Immature natural killer cell (primary cell): ENCODE results near the gene RAB40C. TPM values are rescaled to one million over a fixed set of nuclear protein-coding genes. Genes with fewer than 3 reads are reported as not detected.
A peak's percentile ranks its signal among the peaks of the same experiment; 100 is the strongest.

Source experiments
- DNase-seq, 3 donors: peaks; one replicate each; pipeline ENCODE4 v3.0.0; 2022; ENCODE audit warnings: mixed read lengths in 1 of 3
- H3K27ac Mint-ChIP-seq, 6 donors: one replicate each; pipeline ENCODE4 v1.8.0; 2020; ENCODE audit warnings: mixed read lengths in 6 of 6, mild to moderate bottlenecking in 5 of 6, inconsistent platforms in 4 of 6, moderate library complexity in 3 of 6
- H3K27me3 Mint-ChIP-seq, 3 donors: one replicate each; pipeline ENCODE4 v1.8.0; 2020 to 2021; ENCODE audit warnings: low read depth in 3 of 3, mild to moderate bottlenecking in 3 of 3, mixed read lengths in 3 of 3, moderate library complexity in 3 of 3, inconsistent platforms in 1 of 3
- H3K36me3 Mint-ChIP-seq, 3 donors: one replicate each; pipeline ENCODE4 v1.8.0; 2020; ENCODE audit warnings: mixed read lengths in 3 of 3, inconsistent platforms in 2 of 3, mild to moderate bottlenecking in 2 of 3
- H3K4me1 Mint-ChIP-seq, 2 donors: one replicate each; pipeline ENCODE4 v1.8.0; 2020; ENCODE audit warnings: inconsistent platforms in 2 of 2, mild to moderate bottlenecking in 2 of 2, mixed read lengths in 2 of 2, moderate library complexity in 1 of 2
- H3K4me3 Mint-ChIP-seq, 5 donors: one replicate each; pipeline ENCODE4 v1.8.0; 2020; ENCODE audit warnings: mild to moderate bottlenecking in 5 of 5, mixed read lengths in 5 of 5, inconsistent platforms in 3 of 5, moderate library complexity in 3 of 5
- H3K9me3 Mint-ChIP-seq, 6 donors: one replicate each; pipeline ENCODE4 v1.8.0; 2020; ENCODE audit warnings: mild to moderate bottlenecking in 6 of 6, mixed read lengths in 6 of 6, inconsistent platforms in 4 of 6, moderate library complexity in 3 of 6
- polyA plus RNA-seq, 3 donors: library from polyadenylated mRNA; unstranded; fragments of 300-500 nt; fragmentation: Illumina TruSeq; gene quantifications; one replicate each; pipeline ENCODE4 v1.2.3, GENCODE V29; 2021

RAB40C gene
- polyA plus RNA-seq, 3 donors from 2014 or later: 4.6 to 17.5 (median 5.8) TPM

DNA sequence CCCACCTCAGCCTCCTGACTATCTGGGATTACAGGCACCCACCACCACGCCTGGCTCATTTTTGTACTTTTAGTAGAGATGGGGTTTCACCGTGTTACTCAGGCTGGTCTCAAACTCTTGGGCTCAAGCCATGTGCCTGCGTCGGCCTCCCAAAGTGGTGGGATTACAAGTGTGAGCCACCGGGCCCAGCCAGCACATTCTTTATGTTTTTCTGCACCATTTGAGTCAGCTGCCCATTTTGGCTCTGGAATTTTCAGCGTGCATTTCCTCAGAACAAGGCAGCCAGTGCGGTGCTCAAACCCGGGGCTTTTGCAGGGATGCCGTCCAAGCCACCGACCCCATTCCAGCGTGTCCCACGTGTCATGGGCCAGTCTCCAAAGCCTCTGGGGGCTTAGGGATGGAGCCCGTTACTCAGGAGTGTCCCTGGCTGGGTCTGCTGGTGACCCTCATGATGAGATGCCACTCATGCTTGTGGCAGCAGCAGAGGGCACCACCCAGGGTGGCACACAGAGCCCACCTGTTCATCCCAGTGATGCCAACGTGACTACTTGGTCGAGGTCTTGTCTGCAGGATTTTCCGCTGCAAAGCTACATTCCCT, 3.7 kb upstream of the RAB40C start:
- peaks cover 11 to 21% (median 13%) of the 10 kb centered on the region in 3 donors for H3K27me3 Mint-ChIP-seq
- no peak overlapping the region for H3K4me3 Mint-ChIP-seq
- no peaks in the 10 kb centered on the region for H3K9me3 Mint-ChIP-seq
- H3K4me1 Mint-ChIP-seq: peaks cover 18 to 19% of the 10 kb centered on the region in 2 donors
- H3K36me3 Mint-ChIP-seq: no peaks in the 10 kb centered on the region
- H3K27ac Mint-ChIP-seq: peak overlapping the region in 1 of 6 donors; percentile 7
- DNase-seq: no peak

GRCh38 chr16:586645-587590, 2.9 kb upstream of the RAB40C start:
- H3K27me3 Mint-ChIP-seq: peaks cover 11 to 21% (median 13%) of the 10 kb centered on the region in 3 donors
- peak overlapping the region in 5 of 6 donors; percentile 7 to 88 (median 83) for H3K27ac Mint-ChIP-seq
- H3K9me3 Mint-ChIP-seq: no peaks in the 10 kb centered on the region
- DNase-seq: no peak
- peaks cover 21 to 26% of the 10 kb centered on the region in 2 donors for H3K4me1 Mint-ChIP-seq
- H3K4me3 Mint-ChIP-seq: peak overlapping the region; percentile 71 to 97 (median 92)
- no peaks in the 10 kb centered on the region for H3K36me3 Mint-ChIP-seq

GRCh38 chr16:588639-588888, 1.3 kb upstream of the RAB40C start:
- Mint-ChIP-seq H3K27ac (peak overlapping the region; percentile 93 to 99 (median 98)), H3K4me3 (peak overlapping the region; percentile 92 to 97 (median 94)), H3K27me3 (peaks cover 11 to 21% (median 13%) of the 10 kb centered on the region in 3 donors), H3K9me3 (no peaks in the 10 kb centered on the region), H3K4me1 (peaks cover 30 to 33% of the 10 kb centered on the region in 2 donors), H3K36me3 (no peaks in the 10 kb centered on the region)
- no peak for DNase-seq

- Mint-ChIP-seq H3K27me3 (peaks cover 11 to 23% (median 14%) of the 10 kb centered on the region in 3 donors), H3K27ac (peak overlapping the region; percentile 93 to 100 (median 100)), H3K36me3 (no peaks in the 10 kb centered on the region), H3K4me3 (peak overlapping the region; percentile 94 to 100 (median 98)), H3K9me3 (no peaks in the 10 kb centered on the region), H3K4me1 (peaks cover 32 to 36% of the 10 kb centered on the region in 2 donors)
- peak; percentile 99 to 100 (median 99) for DNase-seq
These were observed 793 bp upstream of the RAB40C start for GRCh38 chr16:588889-589657.

- peak overlapping the region; percentile 43 to 93 (median 86) for H3K27ac Mint-ChIP-seq
- peaks cover 11 to 23% (median 15%) of the 10 kb centered on the region in 3 donors for H3K27me3 Mint-ChIP-seq
- H3K9me3 Mint-ChIP-seq: no peaks in the 10 kb centered on the region
- peak overlapping the region; percentile 78 to 91 (median 87) for H3K4me3 Mint-ChIP-seq
- DNase-seq: no peak
- H3K36me3 Mint-ChIP-seq: no peaks in the 10 kb centered on the region
- H3K4me1 Mint-ChIP-seq: peaks cover 33 to 42% of the 10 kb centered on the region in 2 donors
These were observed 435 bp downstream of the RAB40C start for GRCh38 chr16:590188-590814.

GRCh38 chr16:590815-591200, 942 bp downstream of the RAB40C start:
- peaks cover 33 to 42% of the 10 kb centered on the region in 2 donors for H3K4me1 Mint-ChIP-seq
- H3K9me3 Mint-ChIP-seq: no peaks in the 10 kb centered on the region
- H3K4me3 Mint-ChIP-seq: peak overlapping the region; percentile 78 to 91 (median 87)
- H3K36me3 Mint-ChIP-seq: no peaks in the 10 kb centered on the region
- DNase-seq: no peak
- peak overlapping the region; percentile 43 to 89 (median 83) for H3K27ac Mint-ChIP-seq
- peaks cover 11 to 21% (median 15%) of the 10 kb centered on the region in 3 donors for H3K27me3 Mint-ChIP-seq

DNA sequence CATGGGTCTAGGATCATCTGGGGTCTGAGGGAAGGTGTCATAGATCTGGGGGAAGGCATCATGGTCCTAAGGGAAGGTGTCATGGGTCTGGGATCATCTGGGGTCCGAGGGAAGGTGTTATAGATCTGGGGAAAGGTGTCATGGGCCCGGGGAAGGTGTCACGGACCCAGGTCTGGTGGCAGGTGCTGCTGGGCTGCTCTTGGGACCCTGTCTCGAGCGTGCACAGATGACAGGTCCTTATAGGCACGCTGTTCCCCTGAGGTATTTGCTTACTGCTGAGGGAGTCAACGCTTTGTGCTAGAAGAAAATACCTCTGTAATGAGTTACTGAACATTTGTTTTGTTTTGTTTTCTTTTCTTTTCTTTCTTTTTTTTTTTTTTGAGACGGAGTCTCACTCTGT, 1.4 kb downstream of the RAB40C start:
- Mint-ChIP-seq H3K4me3 (peak overlapping the region; percentile 78 to 91 (median 87)), H3K4me1 (peaks cover 35 to 42% of the 10 kb centered on the region in 2 donors), H3K27ac (peak overlapping the region; percentile 43 to 89 (median 83)), H3K9me3 (no peaks in the 10 kb centered on the region), H3K27me3 (peaks cover 11 to 19% (median 15%) of the 10 kb centered on the region in 3 donors), H3K36me3 (no peaks in the 10 kb centered on the region)
- no peak for DNase-seq

DNA sequence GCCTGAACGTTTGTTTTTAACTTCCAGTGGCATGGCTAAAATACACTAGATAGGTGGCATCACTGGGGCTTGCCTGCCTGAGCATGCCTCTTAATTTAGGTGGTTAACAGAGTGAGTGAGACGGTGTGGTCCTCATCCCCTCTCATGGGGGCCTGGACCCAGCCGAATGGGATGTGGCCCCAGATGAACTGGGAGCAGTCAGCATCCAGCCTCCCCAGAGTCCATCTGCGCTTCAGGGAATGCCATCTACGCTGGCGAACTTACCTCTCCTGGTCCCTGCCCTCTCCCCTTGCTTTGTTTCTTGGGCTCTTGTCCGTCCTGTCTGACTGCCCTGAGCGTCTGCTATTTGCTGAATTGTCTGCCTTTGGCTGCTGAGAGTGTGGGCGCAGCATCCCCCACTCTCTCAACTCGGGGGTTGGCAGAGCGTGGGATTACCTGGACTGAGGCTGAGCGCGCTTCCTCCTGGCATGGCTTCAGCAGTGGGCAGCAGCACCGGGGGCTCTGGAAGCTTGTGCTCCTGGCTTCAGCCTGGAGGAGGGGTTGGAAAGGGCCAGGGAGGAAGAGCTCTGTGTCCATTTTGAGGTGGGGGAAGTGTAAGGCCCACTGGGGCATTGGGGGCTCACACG, 2.1 kb downstream of the RAB40C start:
- no peak for DNase-seq
- H3K27ac Mint-ChIP-seq: peak overlapping the region in 1 of 6 donors; percentile 64
- peaks cover 11 to 19% (median 15%) of the 10 kb centered on the region in 3 donors for H3K27me3 Mint-ChIP-seq
- H3K4me3 Mint-ChIP-seq: peak overlapping the region in 4 of 5 donors; percentile 78 to 91 (median 85)
- no peaks in the 10 kb centered on the region for H3K36me3 Mint-ChIP-seq
- peaks cover 35 to 42% of the 10 kb centered on the region in 2 donors for H3K4me1 Mint-ChIP-seq
- H3K9me3 Mint-ChIP-seq: no peaks in the 10 kb centered on the region

- H3K4me1 Mint-ChIP-seq: peaks cover 33 to 37% of the 10 kb centered on the region in 2 donors
- no peaks in the 10 kb centered on the region for H3K36me3 Mint-ChIP-seq
- no peak for DNase-seq
- H3K9me3 Mint-ChIP-seq: no peaks in the 10 kb centered on the region
- H3K4me3 Mint-ChIP-seq: no peak overlapping the region
- H3K27me3 Mint-ChIP-seq: peaks cover 11 to 19% (median 15%) of the 10 kb centered on the region in 3 donors
- H3K27ac Mint-ChIP-seq: no peak overlapping the region
These were observed 2.8 kb downstream of the RAB40C start for GRCh38 chr16:592518-593306.

- H3K27ac Mint-ChIP-seq: peak overlapping the region in 1 of 6 donors; percentile 45
- H3K36me3 Mint-ChIP-seq: no peaks in the 10 kb centered on the region
- no peaks in the 10 kb centered on the region for H3K9me3 Mint-ChIP-seq
- no peak overlapping the region for H3K4me3 Mint-ChIP-seq
- H3K4me1 Mint-ChIP-seq: peaks cover 26 to 34% of the 10 kb centered on the region in 2 donors
- peaks cover 11 to 19% (median 12%) of the 10 kb centered on the region in 3 donors for H3K27me3 Mint-ChIP-seq
- DNase-seq: no peak
These were observed 3.5 kb downstream of the RAB40C start for GRCh38 chr16:593406-593805.

GRCh38 chr16:593807-594206, 3.9 kb downstream of the RAB40C start:
- H3K27ac Mint-ChIP-seq: no peak overlapping the region
- DNase-seq: no peak
- no peaks in the 10 kb centered on the region for H3K9me3 Mint-ChIP-seq
- H3K4me1 Mint-ChIP-seq: peaks cover 24 to 31% of the 10 kb centered on the region in 2 donors
- H3K36me3 Mint-ChIP-seq: no peaks in the 10 kb centered on the region
- peaks cover 9 to 15% (median 12%) of the 10 kb centered on the region in 3 donors for H3K27me3 Mint-ChIP-seq
- H3K4me3 Mint-ChIP-seq: no peak overlapping the region

- H3K36me3 Mint-ChIP-seq: no peaks in the 10 kb centered on the region
These were observed 5.2 kb downstream of the RAB40C start for GRCh38 chr16:595094-595528.

More at GRCh38 chr16:595094-595528, 5.2 kb downstream of the RAB40C start:
- peaks cover 24 to 31% of the 10 kb centered on the region in 2 donors for H3K4me1 Mint-ChIP-seq
- no peak for DNase-seq
- no peak overlapping the region for H3K27ac Mint-ChIP-seq
- H3K9me3 Mint-ChIP-seq: no peaks in the 10 kb centered on the region
- peaks cover 3 to 6% (median 6%) of the 10 kb centered on the region in 3 donors for H3K27me3 Mint-ChIP-seq
- H3K4me3 Mint-ChIP-seq: no peak overlapping the region
